NB4 (cell line): Measurements from ENCODE around the gene MMAB.

ENCODE experiments used
- CTCF ChIP-seq: IDR thresholded peaks from one replicate; pipeline ENCODE4 v1.5.1; 2012; ENCODE audit warnings: low read depth, low read length
- MAX ChIP-seq: IDR thresholded peaks from 2 replicates; pipeline ENCODE4 v1.6.1; 2011; ENCODE audit warnings: low read depth, low read length
- MYC ChIP-seq: IDR thresholded peaks from 2 replicates; pipeline ENCODE4 v1.6.1; 2011; ENCODE audit warnings: low read depth, low read length
- POLR2A ChIP-seq: IDR thresholded peaks from 2 replicates; pipeline ENCODE4 v1.6.1; 2011; ENCODE audit warnings: mild to moderate bottlenecking; ENCODE audit not compliant: insufficient read length; ENCODE audit errors: extremely low read depth

- TF ChIP-seq CTCF (no peak), POLR2A (no peak), MAX (no peak), MYC (no peak)
These were observed 15.3 kb upstream of the MMAB start for GRCh38 chr12:109588461-109589239.
